ENCODE measurements around the gene BPGM. TPM values are rescaled to one million over a fixed set of nuclear protein-coding genes. Genes with fewer than 3 reads are reported as not detected.

The BPGM gene
- total and polyA plus RNA-seq, 9 of the 15 experiments (the other 6 are each of a cell fraction or from before 2014, with no cell fraction given): 14.1 to 46.1 (median 21.2) TPM

GRCh38 chr7:134660242-134660785, 13.7 kb downstream of the BPGM start (continued):
- TF ChIP-seq JUN (IDR thresholded peaks at IDR 0.05; ENCODE audit: borderline replicate concordance, low read depth, low read length): no peak
- TF ChIP-seq JUN (CRISPR knock-in tag; IDR thresholded peaks at IDR 0.05; ENCODE audit: borderline replicate concordance): no peak
- no peak for TF ChIP-seq KAT7 (CRISPR knock-in tag; IDR thresholded peaks at IDR 0.05; ENCODE audit: borderline replicate concordance)
- peak; percentile 95 for TF ChIP-seq TAL1 (IDR thresholded peaks at IDR 0.05)
- TF ChIP-seq MED1 (CRISPR knock-in tag; IDR thresholded peaks at IDR 0.05; ENCODE audit: borderline replicate concordance): no peak
- no peak for TF ChIP-seq KDM5B (IDR thresholded peaks at IDR 0.05; ENCODE audit: insufficient replicate concordance, low read depth, low read length)
- TF ChIP-seq ARID3B (CRISPR knock-in tag; IDR thresholded peaks at IDR 0.05; ENCODE audit: borderline replicate concordance): no peak
- TF ChIP-seq NCOA4 (IDR thresholded peaks at IDR 0.05; ENCODE audit: partially characterized antibody): no peak
- TF ChIP-seq CHD4 (IDR thresholded peaks at IDR 0.05; ENCODE audit: insufficient read depth, insufficient replicate concordance, low read depth, low read length, poor library complexity, severe bottlenecking): no peak
- TF ChIP-seq GABPA (tag; conservative IDR thresholded peaks at IDR 0.05; ENCODE audit: low read depth): no peak
- TF ChIP-seq GTF2B (IDR thresholded peaks at IDR 0.05; ENCODE audit: extremely low read depth, insufficient read length): no peak
- no peak for TF ChIP-seq ZNF76 (CRISPR knock-in tag; IDR thresholded peaks at IDR 0.05; ENCODE audit: borderline replicate concordance)
- TF ChIP-seq RFX7 (CRISPR knock-in tag; IDR thresholded peaks at IDR 0.05): no peak
- peak; percentile 31 for TF ChIP-seq NEUROD1 (IDR thresholded peaks at IDR 0.05; ENCODE audit: borderline replicate concordance, low read depth, low read length, partially characterized antibody)
- TF ChIP-seq ARHGAP35 (IDR thresholded peaks at IDR 0.05; ENCODE audit: partially characterized antibody): no peak
- TF ChIP-seq TAF15 (IDR thresholded peaks at IDR 0.05; ENCODE audit: low read depth, low read length): no peak
- no peak for TF ChIP-seq NELFE (IDR thresholded peaks at IDR 0.05; ENCODE audit: insufficient read depth, insufficient read length)
- no peak for TF ChIP-seq USF2 (CRISPR knock-in tag; IDR thresholded peaks at IDR 0.05)

Measured in K562 (cell line).